DMS153 treated with DMSO at 0.1 percent for 48 hours (cell line): ENCODE data around the gene MS4A8.
A peak's percentile ranks its signal among the peaks of the same experiment; 100 is the strongest.
"Not testable (repeated sequence)": the region's sequence is repeated elsewhere in the genome, so short reads cannot be mapped to it uniquely, and the experiment has no call there.

Experiments used
- DNase-seq: peaks from one replicate; lab custom pipeline; 2025; ENCODE audit not compliant: unreplicated experiment; lab: John Stamatoyannopoulos, UW

The MS4A8 gene

GRCh38 chr11:60699284-60699691 lies at the start of gene MS4A8:
Gene MS4A8, plus strand, starts transcription at chr11:60699612. Its CDS starts 1,249 bp downstream, at chr11:60700861.
- peak; percentile 98 for DNase-seq

DNA sequence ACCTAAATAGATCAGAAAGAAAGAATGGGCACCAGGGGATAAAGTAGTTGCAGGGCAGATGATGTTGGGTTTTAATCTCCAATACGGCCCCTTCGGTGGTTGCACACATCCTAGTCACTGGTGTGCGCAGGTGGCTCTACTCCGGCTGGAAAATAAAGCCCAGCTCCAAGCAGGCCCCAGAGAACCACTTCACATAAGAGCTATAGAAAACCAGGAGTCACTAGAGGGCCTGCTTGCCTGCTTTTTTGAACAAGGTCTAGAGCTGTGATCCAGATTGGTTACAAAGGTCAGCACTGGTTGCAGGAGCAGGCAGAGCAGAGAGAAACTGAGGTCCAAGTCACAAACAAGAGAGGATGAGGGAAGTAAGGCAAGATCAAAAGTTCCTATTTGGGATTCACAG lies 41.5 kb upstream of the MS4A8 start:
- DNase-seq: peak; percentile 86

DNA sequence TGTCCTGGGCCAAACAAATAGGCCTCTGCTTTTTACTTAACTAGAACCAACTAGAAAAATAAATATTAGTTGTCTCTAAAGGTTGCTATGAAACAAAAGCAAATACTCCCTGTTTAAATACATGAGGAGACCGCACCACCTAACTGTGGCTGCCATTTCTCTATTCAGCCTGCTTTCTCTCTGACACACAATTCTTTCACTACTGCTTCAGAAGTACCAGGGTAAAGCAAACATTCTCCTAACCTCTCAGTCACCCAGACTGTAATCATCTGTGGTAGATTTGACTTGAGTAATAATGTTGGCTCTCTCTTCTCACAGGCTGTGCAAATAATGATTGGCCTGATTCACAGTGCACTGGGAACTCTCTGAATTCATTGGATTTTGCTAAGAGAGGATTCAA lies 41.0 kb upstream of the MS4A8 start:
- peak; percentile 96 for DNase-seq

DNA sequence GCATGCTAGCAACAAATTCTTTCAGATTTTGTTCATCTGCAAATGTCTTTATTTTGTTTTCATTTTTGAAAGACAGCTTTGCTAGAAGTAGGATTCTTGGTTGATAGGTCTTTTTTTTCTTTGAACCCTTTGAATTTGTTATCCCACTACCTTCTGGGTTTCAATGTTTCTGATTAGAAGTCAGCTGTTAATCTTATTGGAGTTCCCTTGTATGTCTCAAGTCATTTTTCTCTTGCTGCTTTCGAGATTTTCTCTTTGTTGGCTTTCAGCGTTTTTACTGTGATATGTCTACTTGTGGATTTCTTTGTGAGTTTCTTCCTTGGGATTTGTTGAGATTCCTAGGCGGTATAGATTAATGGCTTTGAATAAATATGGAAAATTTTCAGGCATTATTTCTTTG lies 27.2 kb upstream of the MS4A8 start:
- DNase-seq: peak; percentile 8

DNA sequence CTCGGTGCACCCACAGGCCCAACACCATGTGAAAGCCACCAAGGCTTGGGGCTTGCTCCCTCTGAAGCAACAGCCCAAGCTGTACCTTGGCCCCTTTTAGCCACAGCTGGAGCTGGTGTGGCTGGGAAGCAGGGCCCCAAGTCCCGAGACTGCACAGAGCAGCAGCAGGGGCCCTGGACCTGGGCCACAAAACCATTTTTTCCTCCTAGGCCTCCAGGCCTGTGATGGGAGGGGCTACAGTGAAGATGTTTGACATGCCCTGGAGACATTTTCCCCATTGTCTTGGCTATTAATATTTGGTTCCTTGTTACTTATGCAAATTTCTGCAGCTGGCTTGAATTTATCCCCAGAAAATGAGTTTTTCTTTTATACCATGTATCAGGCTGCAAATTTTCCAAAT lies 21.2 kb upstream of the MS4A8 start:
- DNase-seq: not testable (repeated sequence)

- no peak for DNase-seq
Measured at GRCh38 chr11:60679879-60680278, 19.5 kb upstream of the MS4A8 start.

- DNase-seq: no peak
Measured at GRCh38 chr11:60680455-60681119, 18.8 kb upstream of the MS4A8 start.

- DNase-seq: not testable (repeated sequence)
Measured at GRCh38 chr11:60684541-60684848, 14.9 kb upstream of the MS4A8 start.

DNA sequence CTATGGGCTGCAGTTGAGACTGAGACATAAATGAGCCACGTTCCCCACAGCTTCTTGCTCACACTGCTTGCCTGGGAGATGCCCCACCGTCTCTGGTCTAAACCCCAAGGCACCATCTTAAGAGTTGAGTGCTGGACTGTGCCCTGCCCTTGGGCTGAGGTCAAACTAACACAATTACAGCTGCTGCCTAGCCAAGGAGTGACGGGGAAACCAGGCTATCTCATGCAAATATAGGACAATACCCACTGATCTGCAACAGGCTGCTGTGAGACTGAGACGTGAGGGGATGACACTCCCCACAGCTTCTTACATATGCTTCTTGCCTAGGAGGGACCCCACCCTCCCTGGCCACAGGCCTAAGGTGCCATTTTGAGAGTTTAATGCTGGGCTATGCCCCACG lies 7.8 kb upstream of the MS4A8 start:
- no peak for DNase-seq

DNA sequence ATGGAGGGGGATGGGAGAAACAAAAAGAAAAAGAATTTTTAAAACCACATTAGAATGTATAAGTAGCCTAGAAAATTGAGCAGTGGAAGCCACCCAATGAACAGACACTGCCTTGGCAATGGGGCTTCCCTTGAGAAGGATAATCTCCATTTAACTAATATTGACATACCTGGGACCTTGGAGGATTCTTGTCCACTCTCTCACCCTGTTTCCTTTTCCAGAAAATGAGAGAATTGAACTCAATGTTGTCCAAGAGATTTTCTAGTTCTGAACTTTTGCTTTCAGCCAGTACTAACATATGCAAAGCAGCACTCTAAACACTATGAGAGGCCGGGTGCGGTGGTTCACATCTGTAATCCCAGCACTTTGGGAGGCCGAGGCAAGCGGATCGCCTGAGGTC lies 524 bp downstream of the MS4A8 start:
- no peak for DNase-seq

- peak; percentile 78 for DNase-seq
Measured at GRCh38 chr11:60700689-60701468, 1.5 kb downstream of the MS4A8 start.

- no peak for DNase-seq
Measured at GRCh38 chr11:60701469-60701818, 2.0 kb downstream of the MS4A8 start.

GRCh38 chr11:60703374-60703773 lies 4.0 kb downstream of the MS4A8 start:
- DNase-seq: no peak

DNA sequence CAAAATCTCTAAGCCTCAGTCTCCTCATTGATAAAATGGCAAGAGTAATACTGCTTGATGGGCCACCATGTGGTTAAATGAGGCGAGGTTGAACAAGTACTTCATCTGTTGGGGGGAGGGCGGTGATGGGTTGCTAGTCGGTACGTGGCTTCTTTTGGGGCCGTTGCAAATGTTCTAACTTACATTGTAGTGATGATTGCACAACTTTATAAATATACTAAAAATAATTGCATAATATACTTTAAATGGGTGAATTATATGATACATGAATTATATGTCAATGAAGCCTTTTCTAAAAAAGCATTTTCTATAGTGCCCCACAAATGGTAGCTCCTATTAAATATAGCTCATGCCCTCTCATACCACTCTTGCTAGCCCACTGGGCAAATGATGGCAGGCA lies 6.5 kb downstream of the MS4A8 start:
- DNase-seq: no peak

DNA sequence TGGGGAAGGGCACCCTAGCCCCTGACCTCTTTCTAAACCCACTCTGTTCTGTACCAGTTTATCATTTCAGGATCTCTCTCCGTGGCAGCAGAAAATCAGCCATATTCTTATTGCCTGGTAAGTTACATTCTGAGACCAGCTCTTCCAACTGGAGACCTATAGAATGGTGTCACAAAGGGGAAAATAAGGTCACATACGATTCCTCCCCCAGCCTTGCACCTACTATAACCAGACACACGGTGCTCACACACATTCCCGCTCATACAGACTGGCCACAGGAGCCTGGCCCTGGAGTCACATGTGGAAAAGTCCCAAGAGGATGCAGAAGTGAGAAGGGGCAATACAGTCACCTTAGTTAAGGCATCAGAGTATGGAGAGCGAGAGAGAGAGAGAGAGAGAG lies 7.5 kb downstream of the MS4A8 start:
- DNase-seq: no peak

GRCh38 chr11:60710482-60710881 lies 11.1 kb downstream of the MS4A8 start:
- DNase-seq: no peak

GRCh38 chr11:60711276-60711675 lies 11.9 kb downstream of the MS4A8 start:
- DNase-seq: no peak

DNA sequence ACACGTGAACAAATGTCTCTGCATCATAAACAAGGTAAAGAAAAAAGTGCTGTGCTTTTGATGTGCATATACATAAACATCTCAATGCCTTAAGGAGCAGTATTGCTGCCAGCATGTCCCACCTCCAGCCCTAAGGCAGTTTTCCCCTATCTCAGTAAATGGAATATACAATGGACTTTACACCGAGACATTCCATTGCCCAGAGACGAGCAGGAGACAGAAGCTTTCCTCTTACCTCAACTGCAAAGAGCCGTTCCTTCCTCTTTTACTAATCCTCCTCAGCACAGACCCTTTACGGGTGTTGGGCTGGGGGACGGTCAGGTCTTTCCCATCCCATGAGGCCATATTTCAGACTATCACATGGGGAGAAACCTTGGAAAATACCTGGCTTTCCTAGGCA lies 14.0 kb downstream of the MS4A8 start:
- not testable (repeated sequence) for DNase-seq

DNA sequence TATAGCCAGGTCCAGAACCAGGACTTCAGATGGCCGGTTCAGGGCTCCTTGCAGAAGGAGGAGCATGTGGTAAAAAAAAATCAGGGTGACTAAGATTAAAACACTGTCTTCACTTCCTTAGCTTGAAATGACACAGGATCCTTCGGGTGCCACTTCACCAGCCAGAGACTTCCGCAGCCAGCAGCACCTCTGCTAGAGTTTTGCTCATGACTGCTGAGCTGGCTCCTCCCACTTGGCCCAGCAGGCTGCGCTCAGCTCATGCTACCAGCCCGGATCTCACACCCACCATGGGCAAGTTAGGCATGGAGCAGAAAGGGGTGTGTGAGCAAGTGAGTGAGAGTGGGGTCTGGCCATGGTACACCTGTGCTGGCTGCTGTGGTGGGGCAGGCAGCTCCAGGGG lies 18.5 kb downstream of the MS4A8 start:
- no peak for DNase-seq

DNA sequence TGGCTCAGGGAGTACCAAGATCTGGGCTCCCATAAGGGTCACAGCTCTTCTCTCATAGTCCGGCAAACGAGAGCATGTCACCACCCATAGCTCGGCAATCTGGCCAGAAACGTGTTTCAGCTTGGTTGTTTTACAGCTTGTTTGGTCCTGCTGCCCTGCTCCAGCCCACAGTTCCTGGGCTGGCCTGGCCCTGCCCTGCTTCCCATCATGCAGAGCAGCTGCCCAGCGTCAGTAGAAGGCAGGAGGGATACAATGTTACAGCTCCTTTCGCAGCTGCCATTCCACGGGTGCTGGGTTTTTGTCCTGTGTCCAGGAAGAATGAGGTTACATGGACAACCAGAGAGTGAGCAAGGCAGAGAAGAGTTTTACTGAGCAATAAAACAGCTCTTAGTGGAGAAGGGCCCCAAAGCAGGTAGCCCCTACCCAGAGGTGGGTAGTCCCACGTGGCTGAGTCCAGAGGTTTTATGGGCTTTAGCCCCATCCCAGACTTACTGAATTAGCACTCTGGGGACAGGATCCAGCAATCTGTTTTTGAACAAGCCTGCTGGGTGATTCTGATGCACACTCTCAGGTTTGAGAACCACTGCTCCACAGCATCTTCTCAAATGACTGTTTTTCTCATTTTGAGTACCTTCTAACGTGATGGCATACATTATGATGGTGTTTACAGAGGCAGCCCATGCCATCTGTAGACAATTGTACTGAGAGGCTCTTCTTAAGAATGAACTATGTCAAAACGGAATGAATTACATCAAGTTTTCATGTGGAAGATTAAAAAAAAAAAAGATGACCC lies 19.3 kb downstream of the MS4A8 start:
- no peak for DNase-seq

DNA sequence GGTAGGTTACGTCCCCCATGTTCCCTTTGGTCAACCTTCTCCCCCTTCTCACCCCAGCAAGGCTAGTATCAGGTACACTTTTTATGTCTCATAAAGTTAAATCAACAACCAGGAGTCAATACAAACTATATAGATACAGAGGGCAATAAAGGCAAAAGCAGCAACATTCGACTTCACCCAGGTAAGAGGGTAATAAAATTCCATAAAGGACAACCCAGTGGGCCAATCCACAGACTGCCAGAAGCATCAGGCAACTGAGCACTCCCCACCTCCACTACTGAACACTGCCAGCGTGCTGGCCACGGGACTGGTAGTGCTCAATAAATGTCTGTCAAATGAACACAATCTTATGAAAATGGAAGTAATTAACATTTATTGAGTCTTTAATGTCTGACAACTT lies 20.0 kb downstream of the MS4A8 start:
- DNase-seq: no peak

GRCh38 chr11:60720460-60720859 lies 21.0 kb downstream of the MS4A8 start:
- no peak for DNase-seq
